Mesenteric fat pad (tissue), 1 donor: ENCODE data around the gene SULT2A1. TPM values are rescaled to one million over a fixed set of nuclear protein-coding genes. Genes with fewer than 3 reads are reported as not detected.
"Not testable (repeated sequence)": the region's sequence is repeated elsewhere in the genome, so short reads cannot be mapped to it uniquely, and the experiment has no call there.

Experiments
- DNase-seq: peaks from one replicate; pipeline ENCODE4 v3.0.0-alpha.2; 2020; ENCODE audit warnings: low spot score
- long read RNA-seq: library from polyadenylated mRNA; unstranded; transcript quantifications from one replicate; pipeline ENCODE4 v2.0.0, GENCODE V29; 2020
- total RNA-seq: library from RNA; stranded (reverse); fragmentation: NEBNext Ultra II Directional; extraction: Animal tissue kit (Norgen Biotek cat#: 25700); gene quantifications from one replicate; pipeline ENCODE4 v1.2.1, GENCODE V29; 2021
- donor health status: DM: yes; HTN: yes; CAD: no.

The SULT2A1 gene
- not detected for total RNA-seq
- long read RNA-seq: 0 reads

GRCh38 chr19:47886010-47886559 lies at the start of gene SULT2A1:
Gene SULT2A1 (minus strand): TSS chr19:47886315. CDS start chr19:47886257, 58 bp downstream.
- DNase-seq: no peak

GRCh38 chr19:47928581-47928980 lies 42.5 kb upstream of the SULT2A1 start:
- DNase-seq: not testable (repeated sequence)

- not testable (repeated sequence) for DNase-seq
Observed at GRCh38 chr19:47920107-47920506, 34.0 kb upstream of the SULT2A1 start.

- not testable (repeated sequence) for DNase-seq
Observed at GRCh38 chr19:47910191-47910590, 24.1 kb upstream of the SULT2A1 start.

- DNase-seq: peak; percentile 90
Observed at GRCh38 chr19:47909350-47909749, 23.2 kb upstream of the SULT2A1 start.

GRCh38 chr19:47901370-47901769 lies 15.3 kb upstream of the SULT2A1 start:
- peak; percentile 68 for DNase-seq

- DNase-seq: peak; percentile 51
Observed at GRCh38 chr19:47899335-47899734, 13.2 kb upstream of the SULT2A1 start.

GRCh38 chr19:47897861-47898260 lies 11.7 kb upstream of the SULT2A1 start:
- DNase-seq: peak; percentile 12

GRCh38 chr19:47896773-47897172 lies 10.7 kb upstream of the SULT2A1 start:
- peak; percentile 16 for DNase-seq

GRCh38 chr19:47896019-47896418 lies 9.9 kb upstream of the SULT2A1 start:
- DNase-seq: no peak

- DNase-seq: no peak
Observed at GRCh38 chr19:47895165-47895782, 9.2 kb upstream of the SULT2A1 start.

- no peak for DNase-seq
Observed at GRCh38 chr19:47891923-47892666, 6.0 kb upstream of the SULT2A1 start.

GRCh38 chr19:47891622-47891922 lies 5.5 kb upstream of the SULT2A1 start:
- no peak for DNase-seq

GRCh38 chr19:47890865-47891621 lies 4.9 kb upstream of the SULT2A1 start:
- no peak for DNase-seq

- DNase-seq: no peak
Observed at GRCh38 chr19:47885067-47885463, 1.1 kb downstream of the SULT2A1 start.

- DNase-seq: no peak
Observed at GRCh38 chr19:47882890-47883289, 3.2 kb downstream of the SULT2A1 start.

GRCh38 chr19:47881757-47882156 lies 4.4 kb downstream of the SULT2A1 start:
- DNase-seq: no peak

- DNase-seq: not testable (repeated sequence)
Observed at GRCh38 chr19:47879385-47879784, 6.7 kb downstream of the SULT2A1 start.

- no peak for DNase-seq
Observed at GRCh38 chr19:47878906-47879305, 7.2 kb downstream of the SULT2A1 start.

GRCh38 chr19:47865166-47865565 lies 20.9 kb downstream of the SULT2A1 start:
- DNase-seq: no peak

GRCh38 chr19:47863514-47863936 lies 22.6 kb downstream of the SULT2A1 start:
- DNase-seq: peak; percentile 92

- DNase-seq: no peak
Observed at GRCh38 chr19:47861630-47862029, 24.5 kb downstream of the SULT2A1 start.
